PC-9 (cell line): ENCODE results near the gene SORT1. TPM values are rescaled to one million over a fixed set of nuclear protein-coding genes. Genes with fewer than 3 reads are reported as not detected.

ENCODE experiments used
- BruUV-seq: library from RNA; stranded (reverse); fragments of 400-500 nt; replicated peaks from 2 replicates; lab custom pipeline; 2021; lab: Mats Ljungman, UMichigan
- CTCF ChIA-PET: fragments of 300-600 bp; sonication (Branson Sonifier 250); formaldehyde crosslinking; loops from one replicate; lab custom pipeline; 2022; ENCODE audit warnings: antibody characterized with exemption; lab: Charles Lee
- POLR2A ChIA-PET: fragments of 300-600 bp; sonication (Branson Sonifier 250); formaldehyde crosslinking; loops from one replicate; lab custom pipeline; 2022; ENCODE audit warnings: antibody characterized with exemption; ENCODE audit not compliant: unreplicated experiment; lab: Charles Lee
- DNase-seq, 2 experiments: peaks; one replicate each; pipeline versions ENCODE4 v3.0.0 to v3.0.0-alpha.2; 2015 to 2022; ENCODE audit warnings: mixed read lengths in 1 of 2
- H2AFZ ChIP-seq: fragments of 200-600 bp; sonication (generic); 2 replicates; pipeline ENCODE4 v1.8.1; 2017; ENCODE audit warnings: antibody characterized with exemption
- H3F3A ChIP-seq: fragments of 200-600 bp; sonication (generic); 2 replicates; pipeline ENCODE4 v1.8.1; 2017; ENCODE audit warnings: antibody characterized with exemption, mild to moderate bottlenecking, low read depth; ENCODE audit not compliant: insufficient read depth
- H3K27ac ChIP-seq: fragments of 200-600 bp; sonication (generic); 2 replicates; pipeline ENCODE4 v1.6.1; 2016; ENCODE audit warnings: mixed run types
- H3K27me3 ChIP-seq: fragments of 200-600 bp; sonication (generic); 2 replicates; pipeline ENCODE4 v1.6.1; 2016; ENCODE audit warnings: low read depth, mixed run types; ENCODE audit not compliant: insufficient read depth
- H3K36me3 ChIP-seq: fragments of 200-600 bp; sonication (generic); 2 replicates; pipeline ENCODE4 v1.6.1; 2016; ENCODE audit warnings: low read depth, mixed run types
- H3K4me1 ChIP-seq: fragments of 200-600 bp; sonication (generic); replicated peaks from 2 replicates; pipeline ENCODE4 v1.6.1; 2016; ENCODE audit warnings: mixed run types; ENCODE audit not compliant: insufficient read depth
- H3K4me2 ChIP-seq: fragments of 200-600 bp; sonication (generic); 2 replicates; pipeline ENCODE4 v1.6.1; 2017; ENCODE audit warnings: mixed run types
- H3K4me3 ChIP-seq: fragments of 200-600 bp; sonication (generic); 2 replicates; pipeline ENCODE4 v1.6.1; 2016; ENCODE audit warnings: mixed run types
- H3K79me2 ChIP-seq: fragments of 200-600 bp; sonication (generic); 2 replicates; pipeline ENCODE4 v1.6.1; 2017; ENCODE audit warnings: low read depth, mixed run types
- H3K9me2 ChIP-seq: fragments of 200-600 bp; sonication (generic); 2 replicates; pipeline ENCODE4 v1.8.1; 2017; ENCODE audit warnings: mild to moderate bottlenecking; ENCODE audit not compliant: insufficient read depth
- H3K9me3 ChIP-seq: fragments of 200-600 bp; sonication (generic); 2 replicates; pipeline ENCODE4 v1.8.1; 2016; ENCODE audit warnings: low read depth; ENCODE audit not compliant: insufficient read depth
- H4K20me1 ChIP-seq: fragments of 200-600 bp; sonication (generic); 2 replicates; pipeline ENCODE4 v1.8.1; 2017; ENCODE audit not compliant: insufficient read depth
- EZH2 ChIP-seq: fragments of 200-600 bp; sonication (generic); IDR thresholded peaks from 2 replicates; pipeline ENCODE4 v1.8.0; 2017; ENCODE audit warnings: antibody characterized with exemption, low read depth
- intact Hi-C: fragments of 100-400 bp; cut with micrococcal nuclease; formaldehyde crosslinking; loops from one replicate; pipeline ENCODE4 v1.10.0; 2022; ENCODE audit not compliant: unreplicated experiment
- total RNA-seq: library from RNA; stranded (reverse); gene quantifications from 2 replicates; pipeline ENCODE4 v1.2.3, GENCODE V29; 2021
- TF ChIP-seq, protein P1 (sequence below): fragments of 200-600 bp; sonication (generic); conservative IDR thresholded peaks from 2 replicates; pipeline ENCODE4 v1.6.1; 2017; ENCODE audit warnings: mixed run types, antibody characterized with exemption, mild to moderate bottlenecking, moderate library complexity

SORT1 gene
- total RNA-seq, 1 experiment from 2014 or later: 25.7 TPM

DNA sequence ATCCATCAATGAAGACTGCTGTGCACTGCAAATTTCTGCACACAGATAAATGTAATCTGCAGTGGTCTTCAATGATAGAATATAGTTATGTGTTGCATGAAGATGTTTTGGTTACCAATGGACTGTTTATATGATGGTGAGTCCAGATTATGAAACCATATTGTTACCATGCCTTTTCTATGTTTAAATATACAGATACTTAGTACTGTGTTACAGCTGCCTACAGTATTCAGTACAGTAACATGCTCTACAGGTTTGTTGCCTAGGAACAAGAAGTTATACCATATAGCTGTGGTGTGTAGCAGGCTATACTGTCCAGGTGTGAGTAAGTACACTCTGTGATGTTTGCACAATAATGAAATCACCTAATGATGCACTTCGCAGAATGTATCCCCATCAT is 40.8 kb downstream of the SORT1 start:
- ChIA-PET POLR2A (no interaction called here), CTCF (no interaction called here)
- DNase-seq: peak in 1 of 2 experiments; percentile 33
- H3K4me1 ChIP-seq: no peaks in the 10 kb centered on the region
- intact Hi-C loops: no loop called here
- H3F3A ChIP-seq: peaks cover 5% of the 10 kb centered on the region; the same call in 1 of the 2 replicates
- H3K4me3 ChIP-seq: no peak overlapping the region
- no peak overlapping the region for H3K27ac ChIP-seq
- no peak overlapping the region for H3K4me2 ChIP-seq
- no peaks in the 10 kb centered on the region for H3K79me2 ChIP-seq
- H3K27me3 ChIP-seq: no peaks in the 10 kb centered on the region
- no peaks in the 10 kb centered on the region for H3K9me2 ChIP-seq
- no peaks in the 10 kb centered on the region for H3K36me3 ChIP-seq
- no peaks in the 10 kb centered on the region for H4K20me1 ChIP-seq
- no peaks in the 10 kb centered on the region for H3K9me3 ChIP-seq
- no peak for TF ChIP-seq EZH2
- TF ChIP-seq, protein P1, sequence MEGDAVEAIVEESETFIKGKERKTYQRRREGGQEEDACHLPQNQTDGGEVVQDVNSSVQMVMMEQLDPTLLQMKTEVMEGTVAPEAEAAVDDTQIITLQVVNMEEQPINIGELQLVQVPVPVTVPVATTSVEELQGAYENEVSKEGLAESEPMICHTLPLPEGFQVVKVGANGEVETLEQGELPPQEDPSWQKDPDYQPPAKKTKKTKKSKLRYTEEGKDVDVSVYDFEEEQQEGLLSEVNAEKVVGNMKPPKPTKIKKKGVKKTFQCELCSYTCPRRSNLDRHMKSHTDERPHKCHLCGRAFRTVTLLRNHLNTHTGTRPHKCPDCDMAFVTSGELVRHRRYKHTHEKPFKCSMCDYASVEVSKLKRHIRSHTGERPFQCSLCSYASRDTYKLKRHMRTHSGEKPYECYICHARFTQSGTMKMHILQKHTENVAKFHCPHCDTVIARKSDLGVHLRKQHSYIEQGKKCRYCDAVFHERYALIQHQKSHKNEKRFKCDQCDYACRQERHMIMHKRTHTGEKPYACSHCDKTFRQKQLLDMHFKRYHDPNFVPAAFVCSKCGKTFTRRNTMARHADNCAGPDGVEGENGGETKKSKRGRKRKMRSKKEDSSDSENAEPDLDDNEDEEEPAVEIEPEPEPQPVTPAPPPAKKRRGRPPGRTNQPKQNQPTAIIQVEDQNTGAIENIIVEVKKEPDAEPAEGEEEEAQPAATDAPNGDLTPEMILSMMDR: no peak
- no TSS peak for BruUV-seq
- H2AFZ ChIP-seq: no peak overlapping the region

DNA sequence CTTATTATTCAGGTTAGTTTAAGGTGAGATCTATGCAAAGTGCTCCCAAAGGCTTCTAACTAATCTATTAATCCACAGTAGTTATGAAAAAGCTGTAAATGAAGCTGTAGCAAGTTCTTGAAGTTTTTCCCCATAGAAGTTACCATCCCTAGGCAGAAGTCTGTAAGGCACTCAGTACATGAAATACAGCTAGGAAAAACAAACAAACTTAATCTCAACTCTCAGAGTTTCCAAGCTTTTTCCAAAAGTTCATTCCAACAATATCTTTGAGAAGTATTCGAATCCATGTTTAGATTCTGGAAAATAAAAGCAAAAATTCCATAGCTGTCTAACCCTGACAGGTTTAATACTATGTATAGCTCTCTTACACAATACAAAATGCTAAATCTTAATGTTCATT is 41.2 kb downstream of the SORT1 start:
- Histone ChIP-seq H3K4me2 (no peak overlapping the region), H3K27me3 (no peaks in the 10 kb centered on the region), H4K20me1 (no peaks in the 10 kb centered on the region), H3K4me3 (no peak overlapping the region), H3K4me1 (no peaks in the 10 kb centered on the region), H2AFZ (no peak overlapping the region), H3K27ac (no peak overlapping the region), H3F3A (peaks cover 5% of the 10 kb centered on the region; the same call in 1 of the 2 replicates), H3K9me3 (no peaks in the 10 kb centered on the region), H3K79me2 (no peaks in the 10 kb centered on the region), H3K9me2 (no peaks in the 10 kb centered on the region), H3K36me3 (no peaks in the 10 kb centered on the region)
- BruUV-seq: no TSS peak
- CTCF ChIA-PET: no interaction called here
- TF ChIP-seq EZH2: no peak
- intact Hi-C loops: no loop called here
- POLR2A ChIA-PET: no interaction called here
- DNase-seq: no peak

DNA sequence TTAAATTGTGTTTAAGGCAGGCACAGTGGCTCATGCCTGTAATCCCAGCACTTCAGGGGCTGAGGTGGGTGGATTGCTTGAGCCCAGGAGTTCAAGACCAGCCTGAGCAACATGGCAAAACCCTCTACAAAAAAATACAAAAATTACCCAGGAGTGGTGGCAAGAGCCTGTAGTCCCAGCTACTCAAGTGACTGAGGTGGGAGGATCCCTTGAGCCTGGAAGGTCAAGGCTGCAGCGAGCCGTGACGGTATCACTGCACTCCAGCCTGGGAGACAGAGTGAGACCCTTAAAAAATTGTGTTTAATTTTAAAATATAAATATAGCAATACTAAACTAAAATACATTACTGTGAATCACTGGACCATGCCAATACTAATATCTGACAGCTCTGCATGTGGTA is 42.8 kb downstream of the SORT1 start:
- H3K4me2 ChIP-seq: no peak overlapping the region

More for the DNA sequence above, 42.8 kb downstream of the SORT1 start:
- H3K79me2 ChIP-seq: no peaks in the 10 kb centered on the region
- H2AFZ ChIP-seq: no peak overlapping the region
- H3K4me3 ChIP-seq: no peak overlapping the region
- H3K27ac ChIP-seq: no peak overlapping the region
- H3K27me3 ChIP-seq: no peaks in the 10 kb centered on the region
- no peak for DNase-seq
- no peaks in the 10 kb centered on the region for H3K9me2 ChIP-seq
- ChIA-PET CTCF (interaction anchor here (1.0 kb wide), 1 partner anchor 63 kb away, joined by 3 read pairs; no protein-coding TSS in a partner anchor), POLR2A (no interaction called here)
- no peaks in the 10 kb centered on the region for H4K20me1 ChIP-seq
- H3K9me3 ChIP-seq: no peaks in the 10 kb centered on the region
- intact Hi-C loops: no loop called here
- H3K36me3 ChIP-seq: no peaks in the 10 kb centered on the region
- no TSS peak for BruUV-seq
- peaks cover 5% of the 10 kb centered on the region; the same call in 1 of the 2 replicates for H3F3A ChIP-seq
- H3K4me1 ChIP-seq: no peaks in the 10 kb centered on the region
- TF ChIP-seq EZH2: no peak
- TF ChIP-seq, protein P1: no peak
